Neuronal stem cell (in vitro differentiated cells): Measurements from ENCODE around the gene LIN7B.

Source experiments
- DNase-seq: peaks from one replicate; pipeline ENCODE4 v3.0.0-alpha.2; 2013; ENCODE audit warnings: low spot score
- H2AFZ ChIP-seq: one replicate; pipeline ENCODE4 v1.6.1; 2013; ENCODE audit warnings: mild to moderate bottlenecking, low read length, inconsistent platforms
- H2AK5ac ChIP-seq: 2 replicates; pipeline ENCODE4 v1.6.1; 2013; ENCODE audit warnings: low read depth, mild to moderate bottlenecking, inconsistent platforms, low read length, moderate library complexity, mixed read lengths
- H2BK120ac ChIP-seq: 2 replicates; pipeline ENCODE4 v1.6.1; 2013; ENCODE audit warnings: low read depth, mild to moderate bottlenecking, inconsistent platforms, low read length, moderate library complexity, mixed read lengths
- H2BK12ac ChIP-seq: one replicate; pipeline ENCODE4 v1.6.1; 2013; ENCODE audit warnings: low read length, inconsistent platforms
- H2BK15ac ChIP-seq: 2 replicates; pipeline ENCODE4 v1.6.1; 2013; ENCODE audit warnings: mild to moderate bottlenecking, low read length, inconsistent platforms, mixed read lengths
- H2BK5ac ChIP-seq: one replicate; pipeline ENCODE4 v1.6.1; 2013; ENCODE audit warnings: inconsistent platforms, mild to moderate bottlenecking, low read length, moderate library complexity
- H3K14ac ChIP-seq: one replicate; pipeline ENCODE4 v1.6.1; 2013; ENCODE audit warnings: low read length, inconsistent platforms
- H3K18ac ChIP-seq: 2 replicates; pipeline ENCODE4 v1.6.1; 2013; ENCODE audit warnings: low read length, inconsistent platforms
- H3K23ac ChIP-seq: 2 replicates; pipeline ENCODE4 v1.6.1; 2013; ENCODE audit warnings: low read depth, mild to moderate bottlenecking, mixed read lengths, low read length, inconsistent platforms; ENCODE audit not compliant: poor library complexity
- H3K27ac ChIP-seq: replicated peaks from 3 replicates; pipeline ENCODE4 v1.5.1; 2013; ENCODE audit warnings: low read length, inconsistent platforms
- H3K27me3 ChIP-seq, 3 experiments: 2 replicates each; pipeline ENCODE4 v1.6.1; 2013; ENCODE audit warnings: low read length in 3 of 3, mild to moderate bottlenecking in 2 of 3, inconsistent platforms in 1 of 3, low read depth in 1 of 3, mixed read lengths in 1 of 3, moderate library complexity in 1 of 3; ENCODE audit not compliant: control insufficient read depth in 3 of 3, insufficient read depth in 3 of 3
- H3K36me3 ChIP-seq, 2 donors: replicated peaks in 1 of 2; 2 replicates each; pipeline ENCODE4 v1.6.1; 2013; ENCODE audit warnings: low read length in 2 of 2; ENCODE audit not compliant: control insufficient read depth in 2 of 2, insufficient read depth in 2 of 2
- H3K4ac ChIP-seq: 2 replicates; pipeline ENCODE4 v1.6.1; 2013; ENCODE audit warnings: inconsistent platforms, mild to moderate bottlenecking, low read length, moderate library complexity
- H3K4me1 ChIP-seq, 2 donors: 1 replicate in 1 of 2; 2 replicates in 1 of 2; pipeline ENCODE4 v1.6.1; 2013; ENCODE audit warnings: low read length in 2 of 2, low read depth in 1 of 2; ENCODE audit not compliant: control insufficient read depth in 2 of 2, insufficient read depth in 1 of 2
- H3K4me2 ChIP-seq: one replicate; pipeline ENCODE4 v1.6.1; 2013; ENCODE audit warnings: mild to moderate bottlenecking, low read length, inconsistent platforms; ENCODE audit not compliant: insufficient read depth, poor library complexity, severe bottlenecking
- H3K4me3 ChIP-seq, 2 donors: 2 replicates each; pipeline ENCODE4 v1.5.1; 2013; ENCODE audit warnings: low read length in 2 of 2, mild to moderate bottlenecking in 2 of 2, inconsistent platforms in 1 of 2, moderate library complexity in 1 of 2
- H3K79me1 ChIP-seq: one replicate; pipeline ENCODE4 v1.6.1; 2013; ENCODE audit warnings: low read depth, mild to moderate bottlenecking, inconsistent platforms, low read length, moderate library complexity
- H3K9ac ChIP-seq: one replicate; pipeline ENCODE4 v1.6.1; 2013; ENCODE audit warnings: mild to moderate bottlenecking, low read depth, low read length, inconsistent platforms; ENCODE audit not compliant: poor library complexity
- H3K9me3 ChIP-seq, 2 donors: replicated peaks in 1 of 2; 2 replicates each; pipeline versions ENCODE3 to v1.6.1; 2013; ENCODE audit warnings: low read length in 2 of 2, mild to moderate bottlenecking in 2 of 2, inconsistent platforms in 1 of 2, low read depth in 1 of 2, mixed read lengths in 1 of 2, moderate library complexity in 1 of 2; ENCODE audit not compliant: control insufficient read depth in 2 of 2, insufficient read depth in 1 of 2
- H4K8ac ChIP-seq: one replicate; pipeline ENCODE4 v1.6.1; 2013; ENCODE audit warnings: low read depth, mild to moderate bottlenecking, inconsistent platforms, low read length, moderate library complexity
- H4K91ac ChIP-seq: one replicate; pipeline ENCODE4 v1.6.1; 2013; ENCODE audit warnings: low read length, low read depth, mild to moderate bottlenecking, inconsistent platforms; ENCODE audit not compliant: poor library complexity
- WGBS, 2 donors: extraction: QIAGEN DNeasy Blood & Tissue Kit; methylation state at CpG; one replicate each; pipeline ENCODE4 v1.1.7; 2013; ENCODE audit warnings: missing lambda C conversion rate in 2 of 2, mixed read lengths in 1 of 2; ENCODE audit not compliant: insufficient read length in 2 of 2, insufficient replicate concordance in 1 of 2; ENCODE audit errors: extremely low coverage in 2 of 2; 5-methylcytosine and 5-hydroxymethylcytosine counted together

Gene LIN7B

DNA sequence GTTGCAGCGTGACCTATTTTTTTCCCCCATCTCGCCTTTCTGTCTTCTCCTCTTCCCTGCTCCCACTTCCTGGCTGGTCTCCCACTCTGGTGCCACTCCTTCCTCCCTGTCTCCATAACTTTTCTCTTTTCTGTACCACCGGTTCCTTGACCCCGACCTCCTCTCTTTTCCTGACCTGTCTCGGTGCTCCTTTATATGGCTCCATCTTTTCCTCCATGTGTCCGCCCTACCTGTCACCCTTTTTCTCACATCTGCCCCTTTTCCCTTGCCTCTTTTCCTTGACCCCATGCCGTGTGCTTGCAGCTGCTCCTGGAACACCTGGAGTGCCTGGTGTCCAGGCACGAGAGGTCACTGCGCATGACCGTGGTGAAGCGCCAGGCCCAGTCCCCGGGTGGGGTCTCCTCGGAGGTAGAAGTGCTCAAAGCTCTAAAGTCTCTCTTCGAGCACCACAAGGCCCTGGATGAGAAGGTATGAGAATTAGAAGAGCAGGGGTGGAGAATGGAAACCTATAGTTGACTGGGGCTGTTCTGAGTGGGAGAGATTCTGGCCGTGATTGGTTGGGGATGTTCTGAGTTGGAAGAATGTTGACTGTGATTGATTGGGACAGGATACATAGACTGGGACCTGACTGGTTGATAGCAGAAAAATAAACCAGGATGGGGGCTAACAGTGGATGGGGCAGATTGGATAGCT lies 14.5 kb downstream of the LIN7B start:
- Histone ChIP-seq H2BK120ac (no peak overlapping the region), H3K79me1 (no peaks in the 10 kb centered on the region), H3K18ac (peak overlapping the region; percentile 48), H2AFZ (peak overlapping the region; percentile 99), H2BK5ac (no peak overlapping the region), H4K91ac (no peak overlapping the region), H3K23ac (no peak overlapping the region), H3K4me1 (peaks cover 7 to 11% of the 10 kb centered on the region in 2 donors), H3K14ac (no peak overlapping the region), H3K4me3 (peak overlapping the region; percentile 4 to 72), H3K4me2 (peak overlapping the region; percentile 92), H2BK12ac (peak overlapping the region; percentile 3), H3K9me3 (peaks cover 0 to 2% of the 10 kb centered on the region in 2 donors), H4K8ac (no peak overlapping the region), H3K27me3 (peaks cover 0 to 9% (median 9%) of the 10 kb centered on the region in 3 experiments), H3K4ac (no peak overlapping the region), H2BK15ac (peak overlapping the region; percentile 79), H3K27ac (no peak overlapping the region), H2AK5ac (peak overlapping the region; percentile 70), H3K36me3 (peaks cover 0 to 7% of the 10 kb centered on the region in 2 donors), H3K9ac (peak overlapping the region; percentile 21)
- DNase-seq = no peak
- WGBS, 2 donors = no CpG with 5 or more reads among the region's 15 CpGs

DNA sequence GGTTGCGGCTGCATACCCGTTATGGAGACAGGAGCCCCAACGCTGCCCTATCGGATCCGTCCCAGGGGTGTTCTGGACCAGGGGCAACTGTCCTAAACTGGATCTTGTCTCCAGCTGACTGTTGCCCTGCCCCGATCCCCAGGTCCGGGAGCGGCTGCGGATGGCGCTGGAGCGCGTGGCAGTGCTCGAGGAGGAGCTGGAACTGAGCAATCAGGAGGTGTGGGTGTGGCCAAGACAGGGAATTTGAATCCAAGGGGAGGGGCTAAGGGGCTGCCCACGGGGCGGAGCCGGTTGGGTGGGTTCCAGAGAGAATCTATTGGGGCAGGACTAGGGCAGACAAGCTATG lies 15.0 kb downstream of the LIN7B start:
- Histone ChIP-seq H3K18ac (peak overlapping the region; percentile 48), H3K14ac (no peak overlapping the region), H3K36me3 (peaks cover 0 to 12% of the 10 kb centered on the region in 2 donors), H2BK5ac (peak overlapping the region; percentile 66), H2AFZ (no peak overlapping the region), H3K4me1 (peaks cover 7 to 11% of the 10 kb centered on the region in 2 donors), H3K79me1 (no peaks in the 10 kb centered on the region), H2BK12ac (peak overlapping the region; percentile 3), H3K27me3 (peaks cover 0 to 9% (median 8%) of the 10 kb centered on the region in 3 experiments), H3K9ac (peak overlapping the region; percentile 21), H3K4ac (peak overlapping the region; percentile 37), H2AK5ac (peak overlapping the region; percentile 70), H3K4me2 (no peak overlapping the region), H4K91ac (no peak overlapping the region), H4K8ac (no peak overlapping the region), H2BK15ac (no peak overlapping the region), H2BK120ac (no peak overlapping the region), H3K4me3 (no peak overlapping the region), H3K9me3 (peaks cover 0 to 2% of the 10 kb centered on the region in 2 donors), H3K27ac (no peak overlapping the region), H3K23ac (no peak overlapping the region)
- DNase-seq = no peak
- no CpG with 5 or more reads among the region's 16 CpGs for WGBS, 2 donors

DNA sequence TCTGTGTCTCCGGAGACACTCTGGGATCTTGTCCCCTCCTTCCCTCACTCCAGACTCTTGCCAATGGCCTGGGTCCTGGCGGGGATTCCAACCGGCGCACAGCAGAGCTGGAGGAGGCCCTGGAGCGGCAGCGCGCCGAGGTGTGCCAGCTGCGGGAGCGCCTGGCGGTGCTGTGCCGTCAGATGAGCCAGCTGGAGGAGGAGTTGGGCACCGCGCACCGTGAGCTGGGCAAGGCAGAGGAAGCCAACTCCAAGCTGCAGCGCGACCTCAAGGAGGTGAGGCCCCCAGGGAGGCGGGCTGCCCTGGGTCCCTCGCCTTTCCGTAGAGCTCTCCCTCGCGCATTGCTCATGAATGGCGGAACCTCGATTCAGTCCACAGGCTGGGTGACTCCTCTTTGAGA lies 16.2 kb downstream of the LIN7B start:
- no CpG with 5 or more reads among the region's 24 CpGs for WGBS, 2 donors
- no peak overlapping the region for H3K18ac ChIP-seq
- no peak overlapping the region for H3K9ac ChIP-seq
- H4K8ac ChIP-seq = no peak overlapping the region
- H3K27me3 ChIP-seq = peaks cover 0 to 8% (median under 1%) of the 10 kb centered on the region in 3 experiments
- H2AK5ac ChIP-seq = no peak overlapping the region
- H2BK120ac ChIP-seq = no peak overlapping the region
- no peak overlapping the region for H3K4me3 ChIP-seq
- H3K4me1 ChIP-seq = peaks cover 7 to 11% of the 10 kb centered on the region in 2 donors
- no peak overlapping the region for H2BK15ac ChIP-seq
- no peak overlapping the region for H4K91ac ChIP-seq
- H3K4ac ChIP-seq = no peak overlapping the region
- peaks cover 0 to 2% of the 10 kb centered on the region in 2 donors for H3K9me3 ChIP-seq
- H2BK12ac ChIP-seq = no peak overlapping the region
- H2BK5ac ChIP-seq = no peak overlapping the region
- DNase-seq = no peak
- peaks cover 0 to 16% of the 10 kb centered on the region in 2 donors for H3K36me3 ChIP-seq
- no peak overlapping the region for H3K14ac ChIP-seq
- no peak overlapping the region for H3K4me2 ChIP-seq
- no peak overlapping the region for H2AFZ ChIP-seq
- H3K27ac ChIP-seq = no peak overlapping the region
- H3K79me1 ChIP-seq = no peaks in the 10 kb centered on the region
- H3K23ac ChIP-seq = no peak overlapping the region

DNA sequence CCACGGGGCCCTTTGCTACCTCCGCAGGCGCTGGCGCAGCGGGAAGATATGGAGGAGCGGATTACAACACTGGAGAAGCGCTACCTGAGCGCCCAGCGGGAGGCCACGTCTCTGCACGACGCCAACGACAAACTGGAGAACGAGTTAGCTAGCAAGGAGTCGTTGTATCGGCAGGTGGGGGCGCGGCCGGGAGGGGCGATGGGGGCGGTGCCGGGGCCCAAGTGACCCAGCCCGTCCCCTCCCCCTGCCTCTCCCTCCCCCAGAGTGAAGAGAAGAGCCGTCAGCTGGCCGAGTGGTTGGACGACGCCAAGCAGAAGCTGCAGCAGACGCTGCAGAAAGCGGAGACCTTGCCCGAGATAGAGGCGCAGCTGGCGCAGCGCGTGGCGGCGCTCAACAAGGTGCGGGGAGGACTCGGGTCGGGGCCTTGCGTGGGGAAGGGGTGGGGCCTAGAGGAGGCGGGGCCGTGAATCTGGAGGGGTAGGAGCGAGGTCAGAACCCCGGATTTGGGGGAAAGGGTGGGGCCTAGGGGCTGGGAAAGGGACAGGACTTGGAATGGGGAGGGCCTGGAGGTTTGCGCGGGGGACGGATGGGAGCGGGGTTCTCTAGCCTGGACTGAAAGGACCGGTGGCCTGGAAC lies 18.9 kb downstream of the LIN7B start:
- H3K36me3 ChIP-seq = peaks cover 0 to 19% of the 10 kb centered on the region in 2 donors
- no peaks in the 10 kb centered on the region for H3K27me3 ChIP-seq
- H4K8ac ChIP-seq = no peak overlapping the region
- peaks cover 4 to 6% of the 10 kb centered on the region in 2 donors for H3K4me1 ChIP-seq
- no peak overlapping the region for H3K14ac ChIP-seq
- no peak overlapping the region for H4K91ac ChIP-seq
- peaks cover 0 to 2% of the 10 kb centered on the region in 2 donors for H3K9me3 ChIP-seq
- peak overlapping the region; percentile 78 for H2AK5ac ChIP-seq
- H2BK120ac ChIP-seq = no peak overlapping the region
- H3K18ac ChIP-seq = peak overlapping the region; percentile 72
- H2BK5ac ChIP-seq = no peak overlapping the region
- H2BK15ac ChIP-seq = peak overlapping the region; percentile 41
- H3K79me1 ChIP-seq = no peaks in the 10 kb centered on the region
- peak overlapping the region; percentile 39 for H3K4me2 ChIP-seq
- no peak overlapping the region for H3K27ac ChIP-seq
- H3K23ac ChIP-seq = no peak overlapping the region
- no peak overlapping the region for H3K4me3 ChIP-seq
- no peak overlapping the region for H3K9ac ChIP-seq
- no peak for DNase-seq
- no peak overlapping the region for H2BK12ac ChIP-seq
- no peak overlapping the region for H2AFZ ChIP-seq
- no CpG with 5 or more reads among the region's 49 CpGs for WGBS, 2 donors
- no peak overlapping the region for H3K4ac ChIP-seq
